Measurements from ENCODE around the gene INKA2.

GRCh38 chr1:111746614-111746999 lies 7.4 kb upstream of the INKA2 start:
- TF ChIP-seq, protein P1, sequence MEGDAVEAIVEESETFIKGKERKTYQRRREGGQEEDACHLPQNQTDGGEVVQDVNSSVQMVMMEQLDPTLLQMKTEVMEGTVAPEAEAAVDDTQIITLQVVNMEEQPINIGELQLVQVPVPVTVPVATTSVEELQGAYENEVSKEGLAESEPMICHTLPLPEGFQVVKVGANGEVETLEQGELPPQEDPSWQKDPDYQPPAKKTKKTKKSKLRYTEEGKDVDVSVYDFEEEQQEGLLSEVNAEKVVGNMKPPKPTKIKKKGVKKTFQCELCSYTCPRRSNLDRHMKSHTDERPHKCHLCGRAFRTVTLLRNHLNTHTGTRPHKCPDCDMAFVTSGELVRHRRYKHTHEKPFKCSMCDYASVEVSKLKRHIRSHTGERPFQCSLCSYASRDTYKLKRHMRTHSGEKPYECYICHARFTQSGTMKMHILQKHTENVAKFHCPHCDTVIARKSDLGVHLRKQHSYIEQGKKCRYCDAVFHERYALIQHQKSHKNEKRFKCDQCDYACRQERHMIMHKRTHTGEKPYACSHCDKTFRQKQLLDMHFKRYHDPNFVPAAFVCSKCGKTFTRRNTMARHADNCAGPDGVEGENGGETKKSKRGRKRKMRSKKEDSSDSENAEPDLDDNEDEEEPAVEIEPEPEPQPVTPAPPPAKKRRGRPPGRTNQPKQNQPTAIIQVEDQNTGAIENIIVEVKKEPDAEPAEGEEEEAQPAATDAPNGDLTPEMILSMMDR (IDR thresholded peaks at IDR 0.05) = no peak
- no peak for TF ChIP-seq POLR2A (IDR thresholded peaks at IDR 0.05)
- TF ChIP-seq EP300 (IDR thresholded peaks at IDR 0.05) = no peak
